ENCODE results near the gene DNAH1.

GRCh38 chr3:52286777-52287110, 29.4 kb upstream of the DNAH1 start:
- TF ChIP-seq POLR2A (IDR thresholded peaks at IDR 0.05) (no peak), POLR2AphosphoS5 (IDR thresholded peaks at IDR 0.05) (no peak)
- TF ChIP-seq, protein P1, sequence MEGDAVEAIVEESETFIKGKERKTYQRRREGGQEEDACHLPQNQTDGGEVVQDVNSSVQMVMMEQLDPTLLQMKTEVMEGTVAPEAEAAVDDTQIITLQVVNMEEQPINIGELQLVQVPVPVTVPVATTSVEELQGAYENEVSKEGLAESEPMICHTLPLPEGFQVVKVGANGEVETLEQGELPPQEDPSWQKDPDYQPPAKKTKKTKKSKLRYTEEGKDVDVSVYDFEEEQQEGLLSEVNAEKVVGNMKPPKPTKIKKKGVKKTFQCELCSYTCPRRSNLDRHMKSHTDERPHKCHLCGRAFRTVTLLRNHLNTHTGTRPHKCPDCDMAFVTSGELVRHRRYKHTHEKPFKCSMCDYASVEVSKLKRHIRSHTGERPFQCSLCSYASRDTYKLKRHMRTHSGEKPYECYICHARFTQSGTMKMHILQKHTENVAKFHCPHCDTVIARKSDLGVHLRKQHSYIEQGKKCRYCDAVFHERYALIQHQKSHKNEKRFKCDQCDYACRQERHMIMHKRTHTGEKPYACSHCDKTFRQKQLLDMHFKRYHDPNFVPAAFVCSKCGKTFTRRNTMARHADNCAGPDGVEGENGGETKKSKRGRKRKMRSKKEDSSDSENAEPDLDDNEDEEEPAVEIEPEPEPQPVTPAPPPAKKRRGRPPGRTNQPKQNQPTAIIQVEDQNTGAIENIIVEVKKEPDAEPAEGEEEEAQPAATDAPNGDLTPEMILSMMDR (IDR thresholded peaks at IDR 0.05) = no peak

All from gastroesophageal sphincter (tissue), 3 donors.